HepG2 (cell line): ENCODE data around the gene ANKRD29. TPM values are rescaled to one million over a fixed set of nuclear protein-coding genes. Genes with fewer than 3 reads are reported as not detected.
A peak's percentile ranks its signal among the peaks of the same experiment; 100 is the strongest.

Experiments
- CTCF ChIP-seq: sonication (generic); formaldehyde crosslinking; IDR thresholded peaks from 2 replicates; pipeline ENCODE4 v1.5.0; 2020; ENCODE audit warnings: mild to moderate bottlenecking, missing genetic modification reagents, moderate library complexity
- ZNF609 ChIP-seq: sonication (generic); formaldehyde crosslinking; IDR thresholded peaks from 2 replicates; pipeline ENCODE4 v1.4.0; 2020; ENCODE audit warnings: mild to moderate bottlenecking, missing genetic modification reagents, borderline replicate concordance
- ZNF652 ChIP-seq: IDR thresholded peaks from 2 replicates; pipeline ENCODE4 v1.6.1; 2016; ENCODE audit warnings: low read depth, borderline replicate concordance
- polyA plus RNA-seq, 8 experiments: library from polyadenylated mRNA; depleted of rRNA in 3 of 8; stranded (reverse) in 7 of 8; unstranded in 1 of 8; fragments of >200 nt; fragmentation: Illumina TruSeq in 4 of 8; extraction: Trizol in 4 of 8; gene quantifications; 2 replicates each; pipeline versions ENCODE4 v1.2.1 to v1.2.3, GENCODE V29; 2011 to 2016; ENCODE audit warnings: low read depth in 4 of 8, missing spikeins in 1 of 8, mixed read lengths in 1 of 8; ENCODE audit not compliant: insufficient read depth in 1 of 8
- total RNA-seq, 5 experiments: library from RNA; depleted of rRNA; stranded (reverse); fragments of >200 nt; fragmentation: Illumina TruSeq; extraction: Trizol; gene quantifications; 2 replicates each; pipeline ENCODE4 v1.2.3, GENCODE V29; 2016; ENCODE audit warnings: low read depth in 1 of 5

Gene ANKRD29
- total and polyA plus RNA-seq, 2 of the 13 experiments (the other 11 are each of a cell fraction or from before 2014, with no cell fraction given), result not detected

- TF ChIP-seq ZNF609 (no peak), ZNF652 (CRISPR knock-in tag) (peak; percentile 86), CTCF (CRISPR knock-in tag) (peak; percentile 75)
- TF ChIP-seq, all 625 proteins: peak for 7
These were observed 40.6 kb upstream of the ANKRD29 start (continued) for GRCh38 chr18:23703057-23703986.
